Liver (tissue), 9 donors: ENCODE measurements around the gene OTUD3. TPM values are rescaled to one million over a fixed set of nuclear protein-coding genes. Genes with fewer than 3 reads are reported as not detected.
A peak's percentile ranks its signal among the peaks of the same experiment; 100 is the strongest.

Experiments used
- DNase-seq: peaks from one replicate; pipeline ENCODE4 v3.0.0-alpha.2; 2017; ENCODE audit warnings: low spot score
- H3K27ac ChIP-seq, 2 donors: one replicate each; pipeline ENCODE4 v1.7.0; 2013; ENCODE audit warnings: inconsistent platforms in 2 of 2, low read length in 2 of 2, control low read depth in 1 of 2, low read depth in 1 of 2, mild to moderate bottlenecking in 1 of 2
- H3K27me3 ChIP-seq, 4 donors: one replicate each; pipeline versions ENCODE4 v1.6.1 to v1.7.0; 2013; ENCODE audit warnings: low read length in 3 of 4, inconsistent platforms in 1 of 4, mild to moderate bottlenecking in 1 of 4, moderate library complexity in 1 of 4; ENCODE audit not compliant: control insufficient read depth in 4 of 4, insufficient read depth in 4 of 4
- H3K36me3 ChIP-seq, 4 donors: one replicate each; pipeline versions ENCODE4 v1.6.1 to v1.7.0; 2013; ENCODE audit warnings: low read length in 3 of 4, mild to moderate bottlenecking in 3 of 4, low read depth in 1 of 4, moderate library complexity in 1 of 4; ENCODE audit not compliant: control insufficient read depth in 4 of 4, insufficient read depth in 3 of 4
- H3K4me1 ChIP-seq, 4 donors: one replicate each; pipeline versions ENCODE4 v1.6.1 to v1.7.0; 2013; ENCODE audit warnings: low read length in 3 of 4, mild to moderate bottlenecking in 3 of 4, moderate library complexity in 1 of 4; ENCODE audit not compliant: control insufficient read depth in 4 of 4, insufficient read depth in 4 of 4
- H3K4me3 ChIP-seq, 3 donors: one replicate each; pipeline versions ENCODE4 v1.6.1 to v1.7.0; 2013; ENCODE audit warnings: low read length in 3 of 3, control low read depth in 1 of 3, low read depth in 1 of 3, mild to moderate bottlenecking in 1 of 3
- H3K9ac ChIP-seq, 2 donors: one replicate each; pipeline ENCODE4 v1.7.0; 2013; ENCODE audit warnings: low read length in 2 of 2, mild to moderate bottlenecking in 2 of 2, moderate library complexity in 2 of 2, control low read depth in 1 of 2, low read depth in 1 of 2
- H3K9me3 ChIP-seq, 4 donors: one replicate each; pipeline versions ENCODE4 v1.6.1 to v1.7.0; 2013; ENCODE audit warnings: low read length in 3 of 4; ENCODE audit not compliant: control insufficient read depth in 4 of 4
- ATF3 ChIP-seq: IDR thresholded peaks from 2 replicates; pipeline ENCODE4 v1.6.1; 2016; ENCODE audit warnings: antibody characterized with exemption
- CTCF ChIP-seq: fragments of 150-350 bp; IDR thresholded peaks from 2 replicates; pipeline ENCODE4 v1.5.1; 2017; ENCODE audit warnings: improper control_type of control experiment, low read depth, low read length; ENCODE audit not compliant: missing input control
- EGR1 ChIP-seq, 2 donors: IDR thresholded peaks; 2 replicates each; pipeline ENCODE4 v1.6.1; 2016 to 2018; ENCODE audit warnings: antibody characterized with exemption in 2 of 2, low read depth in 2 of 2
- FOXA1 ChIP-seq: IDR thresholded peaks from 2 replicates; pipeline ENCODE4 v1.6.1; 2016; ENCODE audit warnings: antibody characterized with exemption
- FOXA2 ChIP-seq: IDR thresholded peaks from 2 replicates; pipeline ENCODE4 v1.6.1; 2016; ENCODE audit warnings: antibody characterized with exemption
- GABPA ChIP-seq, 2 donors: IDR thresholded peaks in 1 of 2; conservative IDR thresholded peaks in 1 of 2; 2 replicates each; pipeline ENCODE4 v1.6.1; 2016; ENCODE audit warnings: antibody characterized with exemption in 2 of 2, mild to moderate bottlenecking in 1 of 2, moderate library complexity in 1 of 2
- HNF4A ChIP-seq, 2 donors: conservative IDR thresholded peaks; 2 replicates each; pipeline ENCODE4 v1.6.1; 2016; ENCODE audit warnings: antibody characterized with exemption in 2 of 2, mild to moderate bottlenecking in 2 of 2
- HNF4G ChIP-seq: IDR thresholded peaks from 2 replicates; pipeline ENCODE4 v1.6.1; 2016; ENCODE audit warnings: antibody characterized with exemption
- JUND ChIP-seq, 2 donors: IDR thresholded peaks; 2 replicates each; pipeline ENCODE4 v1.6.1; 2016; ENCODE audit warnings: antibody characterized with exemption in 2 of 2
- MAX ChIP-seq: IDR thresholded peaks from 2 replicates; pipeline ENCODE4 v1.6.1; 2016; ENCODE audit warnings: antibody characterized with exemption
- NR2F2 ChIP-seq: IDR thresholded peaks from 2 replicates; pipeline ENCODE4 v1.6.1; 2016; ENCODE audit warnings: antibody characterized with exemption
- RAD21 ChIP-seq, 2 donors: IDR thresholded peaks; 2 replicates each; pipeline ENCODE4 v1.6.1; 2016; ENCODE audit warnings: antibody characterized with exemption in 2 of 2, mild to moderate bottlenecking in 2 of 2
- REST ChIP-seq: IDR thresholded peaks from 2 replicates; pipeline ENCODE4 v1.6.1; 2016; ENCODE audit warnings: antibody characterized with exemption, mild to moderate bottlenecking
- RXRA ChIP-seq, 2 donors: IDR thresholded peaks; 2 replicates each; pipeline ENCODE4 v1.6.1; 2017 to 2018; ENCODE audit warnings: antibody characterized with exemption in 2 of 2, mild to moderate bottlenecking in 1 of 2
- SP1 ChIP-seq: IDR thresholded peaks from 2 replicates; pipeline ENCODE4 v1.6.1; 2018; ENCODE audit warnings: antibody characterized with exemption, mild to moderate bottlenecking
- TAF1 ChIP-seq: conservative IDR thresholded peaks from 2 replicates; pipeline ENCODE4 v1.6.1; 2016; ENCODE audit warnings: antibody characterized with exemption, mild to moderate bottlenecking
- YY1 ChIP-seq: IDR thresholded peaks from 2 replicates; pipeline ENCODE4 v1.6.1; 2016; ENCODE audit warnings: antibody characterized with exemption, mild to moderate bottlenecking
- ZBTB33 ChIP-seq: IDR thresholded peaks from 2 replicates; pipeline ENCODE4 v1.6.1; 2016; ENCODE audit warnings: antibody characterized with exemption
- WGBS: extraction: QIAGEN DNeasy Blood & Tissue Kit; methylation state at CpG from one replicate; pipeline ENCODE4 v1.1.7; 2013; 5-methylcytosine and 5-hydroxymethylcytosine counted together
- polyA plus RNA-seq, 2 donors: library from polyadenylated mRNA; stranded (reverse) in 1 of 2; unstranded in 1 of 2; fragments of 200-250 nt in 1 of 2; fragments of >200 nt in 1 of 2; fragmentation: Nextera tagmentation in 1 of 2; extraction: Ambion mirVana in 1 of 2; gene quantifications; one replicate each; pipeline versions ENCODE4 v1.2.1 to v1.2.3, GENCODE V29; 2013 to 2015
- total RNA-seq, 2 donors: library from RNA; depleted of rRNA; stranded (reverse); fragments of >200 nt; gene quantifications; one replicate each; pipeline ENCODE4 v1.2.3, GENCODE V29; 2014
- donor health status: healthy.
- donor health status: healthy.
- donor health status: healthy.
- donor health status: healthy.
- donor health status: healthy.

Gene OTUD3
- total RNA-seq (1 to 10 TPM; 3.5 to 4.0 TPM), polyA plus RNA-seq (under 1 TPM; 0.36 to 0.71 TPM)

GRCh38 chr1:19882111-19883071 lies at the start of gene OTUD3:
Gene OTUD3, plus strand, starts transcription at chr1:19882395. Its CDS starts 119 bp downstream, at chr1:19882514.
- Histone ChIP-seq H3K9ac (peak within 1 kb of the TSS; percentile 81), H3K4me3 (peak within 1 kb of the TSS; percentile 74 to 96 (median 81)), H3K27me3 (peaks cover 0 to 2% (median 0%) of the 10 kb centered on the region in 4 donors), H3K27ac (peak within 1 kb of the TSS; percentile 88 to 89), H3K9me3 (no peaks in the 10 kb centered on the region), H3K4me1 (peaks cover 6 to 13% (median 11%) of the 10 kb centered on the region in 4 donors), H3K36me3 (no peaks in the 10 kb centered on the region)
- peak; percentile 91 for DNase-seq
- WGBS: under 1% methylated on average over 97 of the region's 97 CpGs
- TF ChIP-seq ATF3: no peak
- TF ChIP-seq YY1: peak; percentile 95
- no peak for TF ChIP-seq TAF1
- peak in 1 of 2 donors; percentile 70 for TF ChIP-seq GABPA (IDR thresholded peaks at IDR 0.05 in 1 of 2, conservative IDR thresholded peaks at IDR 0.05 in 1 of 2)
- no peak for TF ChIP-seq HNF4G
- no peak for TF ChIP-seq FOXA2
- TF ChIP-seq MAX: peak; percentile 36
- TF ChIP-seq FOXA1: peak; percentile 10
- peak; percentile 45 for TF ChIP-seq SP1
- peak; percentile 27 for TF ChIP-seq REST
- TF ChIP-seq EGR1 (IDR thresholded peaks at IDR 0.05; ENCODE audit: low read depth in 2 of 2): peak; percentile 44 to 59
- TF ChIP-seq RAD21 (IDR thresholded peaks at IDR 0.05): peak; percentile 81 to 84
- no peak for TF ChIP-seq NR2F2
- peak; percentile 23 for TF ChIP-seq ZBTB33
- peak; percentile 13 to 27 for TF ChIP-seq HNF4A (conservative IDR thresholded peaks at IDR 0.05)
- TF ChIP-seq RXRA (IDR thresholded peaks at IDR 0.05): no peak
- TF ChIP-seq JUND (IDR thresholded peaks at IDR 0.05): no peak
- TF ChIP-seq CTCF: peak; percentile 90
